ENCODE measurements around the gene HLCS.

DNA sequence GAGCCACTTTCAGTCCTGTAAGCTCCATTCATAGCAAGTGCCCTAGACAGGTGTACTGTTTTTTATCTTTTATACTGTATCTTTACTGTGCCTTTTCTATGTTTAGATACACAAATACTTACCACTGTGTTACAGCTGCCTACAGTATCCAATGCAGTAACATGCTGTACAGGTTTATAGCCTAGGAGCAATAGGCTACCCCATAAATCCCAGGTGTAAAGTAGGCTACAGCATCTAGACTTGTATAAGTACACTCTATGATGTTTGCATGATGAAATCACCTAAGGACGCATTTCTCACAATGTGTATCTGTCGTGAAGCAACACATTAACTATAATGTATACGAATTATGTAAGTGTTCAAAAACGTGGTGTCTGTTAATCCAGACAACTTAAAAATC is 10.7 kb downstream of the HLCS start:
- TF ChIP-seq, protein P1, sequence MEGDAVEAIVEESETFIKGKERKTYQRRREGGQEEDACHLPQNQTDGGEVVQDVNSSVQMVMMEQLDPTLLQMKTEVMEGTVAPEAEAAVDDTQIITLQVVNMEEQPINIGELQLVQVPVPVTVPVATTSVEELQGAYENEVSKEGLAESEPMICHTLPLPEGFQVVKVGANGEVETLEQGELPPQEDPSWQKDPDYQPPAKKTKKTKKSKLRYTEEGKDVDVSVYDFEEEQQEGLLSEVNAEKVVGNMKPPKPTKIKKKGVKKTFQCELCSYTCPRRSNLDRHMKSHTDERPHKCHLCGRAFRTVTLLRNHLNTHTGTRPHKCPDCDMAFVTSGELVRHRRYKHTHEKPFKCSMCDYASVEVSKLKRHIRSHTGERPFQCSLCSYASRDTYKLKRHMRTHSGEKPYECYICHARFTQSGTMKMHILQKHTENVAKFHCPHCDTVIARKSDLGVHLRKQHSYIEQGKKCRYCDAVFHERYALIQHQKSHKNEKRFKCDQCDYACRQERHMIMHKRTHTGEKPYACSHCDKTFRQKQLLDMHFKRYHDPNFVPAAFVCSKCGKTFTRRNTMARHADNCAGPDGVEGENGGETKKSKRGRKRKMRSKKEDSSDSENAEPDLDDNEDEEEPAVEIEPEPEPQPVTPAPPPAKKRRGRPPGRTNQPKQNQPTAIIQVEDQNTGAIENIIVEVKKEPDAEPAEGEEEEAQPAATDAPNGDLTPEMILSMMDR (IDR thresholded peaks at IDR 0.05; ENCODE audit: insufficient read depth, low read length, poor library complexity, severe bottlenecking), result no peak
- no peak for TF ChIP-seq EZH2phosphoT487 (conservative IDR thresholded peaks at IDR 0.05; ENCODE audit: low read length)

All from SU-DHL-6 (cell line).